Mammary epithelial cell (primary cell): ENCODE results near the gene MPZL1.

Experiments
- EZH2 ChIP-seq: IDR thresholded peaks from 2 replicates; pipeline ENCODE4 v1.6.1; 2012; ENCODE audit warnings: low read length, inconsistent platforms, borderline replicate concordance
- TF ChIP-seq, protein P1 (sequence below), 2 donors: IDR thresholded peaks in 1 of 2; conservative IDR thresholded peaks in 1 of 2; 2 replicates each; pipeline ENCODE4 v1.5.1; 2011 to 2012; ENCODE audit warnings: inconsistent platforms in 2 of 2, low read length in 2 of 2, mild to moderate bottlenecking in 2 of 2, control low read depth in 1 of 2, low read depth in 1 of 2; ENCODE audit not compliant: insufficient read depth in 1 of 2; ENCODE audit errors: extremely low read depth in 1 of 2

- TF ChIP-seq, protein P1, sequence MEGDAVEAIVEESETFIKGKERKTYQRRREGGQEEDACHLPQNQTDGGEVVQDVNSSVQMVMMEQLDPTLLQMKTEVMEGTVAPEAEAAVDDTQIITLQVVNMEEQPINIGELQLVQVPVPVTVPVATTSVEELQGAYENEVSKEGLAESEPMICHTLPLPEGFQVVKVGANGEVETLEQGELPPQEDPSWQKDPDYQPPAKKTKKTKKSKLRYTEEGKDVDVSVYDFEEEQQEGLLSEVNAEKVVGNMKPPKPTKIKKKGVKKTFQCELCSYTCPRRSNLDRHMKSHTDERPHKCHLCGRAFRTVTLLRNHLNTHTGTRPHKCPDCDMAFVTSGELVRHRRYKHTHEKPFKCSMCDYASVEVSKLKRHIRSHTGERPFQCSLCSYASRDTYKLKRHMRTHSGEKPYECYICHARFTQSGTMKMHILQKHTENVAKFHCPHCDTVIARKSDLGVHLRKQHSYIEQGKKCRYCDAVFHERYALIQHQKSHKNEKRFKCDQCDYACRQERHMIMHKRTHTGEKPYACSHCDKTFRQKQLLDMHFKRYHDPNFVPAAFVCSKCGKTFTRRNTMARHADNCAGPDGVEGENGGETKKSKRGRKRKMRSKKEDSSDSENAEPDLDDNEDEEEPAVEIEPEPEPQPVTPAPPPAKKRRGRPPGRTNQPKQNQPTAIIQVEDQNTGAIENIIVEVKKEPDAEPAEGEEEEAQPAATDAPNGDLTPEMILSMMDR (conservative IDR thresholded peaks at IDR 0.05 in 1 of 2, IDR thresholded peaks at IDR 0.05 in 1 of 2; ENCODE audit: extremely low read depth in 1 of 2, insufficient read depth in 1 of 2, low read depth in 1 of 2, low read length in 2 of 2): no peak
- no peak for TF ChIP-seq EZH2
Measured at GRCh38 chr1:167812972-167813371, 91.2 kb downstream of the MPZL1 start.
